Cardiac septum (tissue), 1 donor: ENCODE data around the gene BIK. TPM values are rescaled to one million over a fixed set of nuclear protein-coding genes. Genes with fewer than 3 reads are reported as not detected.

Experiments used
- DNase-seq: peaks from one replicate; pipeline ENCODE4 v3.0.0-alpha.2; 2020; ENCODE audit warnings: low spot score
- intact Hi-C: fragments of 100-400 bp; cut with DNase I; formaldehyde crosslinking; loops from one replicate; pipeline ENCODE4 v1.14.0; 2022
- total RNA-seq: library from RNA; stranded (reverse); fragmentation: NEBNext Ultra II Directional; extraction: Animal tissue kit (Norgen Biotek cat#: 25700); gene quantifications from one replicate; pipeline ENCODE4 v1.2.1, GENCODE V29; 2021
- donor health status: DM: no; HTN: no; CAD: no.

The BIK gene
- total RNA-seq, 1 donor from 2014 or later = not detected

DNA sequence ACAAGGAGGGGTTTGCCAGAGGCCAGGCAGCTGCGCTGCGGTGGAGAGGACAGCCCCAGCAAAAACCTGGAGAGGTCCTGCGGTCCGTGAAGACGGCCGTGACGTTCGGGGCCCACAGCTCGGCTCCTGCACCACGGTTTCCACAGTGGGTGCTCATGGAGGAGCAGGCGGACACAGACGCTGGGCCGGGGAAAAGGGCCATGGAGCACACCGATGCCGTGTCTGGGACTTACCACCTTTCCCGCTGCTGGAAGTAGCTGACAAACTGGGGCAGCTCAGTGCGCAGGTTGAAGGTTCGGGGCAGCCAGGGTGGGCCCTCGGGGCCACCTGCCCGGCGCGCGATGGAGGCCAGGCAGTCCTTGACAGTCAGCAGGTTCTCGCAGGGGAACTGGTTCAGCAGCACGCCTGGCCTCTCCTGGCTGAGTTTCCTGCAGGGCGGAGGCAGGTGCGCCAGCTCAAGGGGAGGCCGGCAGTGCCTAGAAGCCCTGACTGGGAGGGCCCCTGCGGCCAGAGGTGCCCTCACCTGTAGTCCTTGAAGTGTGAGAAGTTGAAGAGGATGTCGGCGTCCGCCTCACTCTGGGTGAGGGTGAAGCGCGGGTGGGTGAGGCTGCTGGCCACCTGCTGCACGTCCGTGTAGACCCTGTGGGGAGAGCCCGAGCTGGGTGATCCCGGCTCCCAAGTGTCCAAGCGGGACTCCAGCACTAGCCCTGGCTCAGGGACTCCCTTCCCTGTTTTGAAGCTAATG, 63.6 kb downstream of the BIK start:
- no peak for DNase-seq

DNA sequence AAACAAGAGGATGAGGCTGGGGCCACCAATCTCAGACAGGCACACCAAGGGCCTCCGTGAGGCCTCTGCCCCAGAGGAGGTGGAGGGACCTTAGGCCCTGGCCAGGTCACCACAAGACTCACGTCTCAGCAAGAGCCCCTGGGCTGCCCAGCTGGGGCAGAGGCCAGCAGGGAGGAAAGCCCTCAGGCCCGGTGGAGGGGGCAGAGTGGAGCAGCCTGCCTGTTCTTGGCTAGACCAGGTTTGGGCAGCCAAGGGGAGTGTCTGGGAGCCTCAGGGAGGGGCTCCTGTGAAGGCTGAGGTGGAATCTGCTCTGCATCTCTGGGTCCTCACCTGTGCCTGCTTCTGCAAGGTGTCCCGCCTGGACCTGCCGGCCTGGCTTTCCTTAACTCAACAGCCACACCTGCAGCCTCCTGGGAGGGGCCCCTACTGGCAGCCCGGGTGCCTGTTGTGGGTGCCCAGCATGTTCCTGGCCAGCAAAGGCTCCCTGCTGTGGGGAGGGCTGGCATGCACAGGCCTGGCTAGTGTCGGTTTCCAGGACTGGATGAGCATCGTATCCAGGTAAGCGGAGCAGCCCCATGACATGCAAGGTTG, 64.5 kb downstream of the BIK start:
- DNase-seq = no peak
- intact Hi-C loops = no loop called here

More for the DNA sequence above, 63.6 kb downstream of the BIK start:
- intact Hi-C loops = no loop called here

DNA sequence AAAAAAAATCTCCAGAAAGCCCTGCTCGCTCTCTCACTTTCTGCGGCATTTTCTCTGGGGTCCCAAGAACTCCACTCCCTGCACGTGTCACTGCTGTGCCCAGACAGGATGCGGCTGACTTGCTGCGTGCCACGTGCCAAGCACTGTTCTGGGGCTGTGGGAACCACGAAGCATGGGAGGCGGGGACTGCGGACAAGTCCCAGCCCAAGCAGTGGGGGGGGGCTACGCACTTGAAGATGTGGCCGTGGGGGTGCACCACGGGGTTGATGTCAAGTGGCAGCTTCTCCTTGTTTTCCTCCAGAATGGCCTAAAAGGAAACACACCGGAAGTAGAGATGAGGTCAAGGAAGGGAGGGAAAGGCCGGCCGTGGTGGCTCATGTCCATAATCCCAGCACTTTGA, 65.5 kb downstream of the BIK start:
- no peak for DNase-seq
- intact Hi-C loops = no loop called here

DNA sequence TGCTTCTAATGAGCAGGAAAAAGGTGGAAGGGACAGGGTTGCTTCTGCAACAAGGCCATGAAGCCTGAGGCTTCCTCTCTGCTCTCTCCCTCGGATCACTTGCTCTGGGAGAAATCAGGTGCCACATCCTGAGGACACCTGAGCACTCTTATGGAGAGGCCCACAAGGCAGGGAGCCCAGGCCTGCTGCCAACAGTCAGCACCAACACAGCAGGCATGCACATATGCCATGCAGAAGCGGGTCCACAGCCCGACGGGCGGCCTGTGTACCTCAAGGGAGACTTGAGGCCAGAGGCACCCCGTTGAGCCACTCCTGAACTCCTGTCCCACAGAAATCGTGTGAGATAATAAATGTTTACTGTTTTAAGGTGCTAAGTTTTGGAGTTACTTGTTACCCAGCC, 66.9 kb downstream of the BIK start:
- intact Hi-C loops = no loop called here
- DNase-seq = no peak

Other genes starting within 250 kb of the BIK start
- gene PACSIN2, start 95.6 kb upstream of the BIK start, total RNA-seq = 41.5 TPM
- 9.5 TPM for gene TTLL1, start 21.4 kb upstream of the BIK start, total RNA-seq
- 13.4 TPM for gene MCAT, start 32.6 kb downstream of the BIK start, total RNA-seq
- gene TSPO, start 40.8 kb downstream of the BIK start, total RNA-seq = 124 TPM
- gene TTLL12, start 76.4 kb downstream of the BIK start, total RNA-seq = 11.3 TPM
- gene SCUBE1, start 232.6 kb downstream of the BIK start, total RNA-seq = 1.1 TPM